SK-N-MC (cell line): ENCODE measurements around the gene MUS81.

Experiments used
- EZH2 ChIP-seq: fragments of 200-600 bp; sonication (generic); IDR thresholded peaks from one replicate; pipeline ENCODE4 v1.6.1; 2017; ENCODE audit warnings: antibody characterized with exemption
- FOXP2 ChIP-seq: optimal IDR thresholded peaks from 2 replicates; pipeline ENCODE3; 2011; ENCODE audit warnings: mild to moderate bottlenecking, moderate library complexity; ENCODE audit not compliant: insufficient read depth; ENCODE audit errors: extremely low read length, control extremely low read depth
- POLR2AphosphoS5 ChIP-seq: IDR thresholded peaks from 2 replicates; pipeline ENCODE4 v1.6.1; 2012; ENCODE audit warnings: mild to moderate bottlenecking, low read depth, low read length, borderline replicate concordance

DNA sequence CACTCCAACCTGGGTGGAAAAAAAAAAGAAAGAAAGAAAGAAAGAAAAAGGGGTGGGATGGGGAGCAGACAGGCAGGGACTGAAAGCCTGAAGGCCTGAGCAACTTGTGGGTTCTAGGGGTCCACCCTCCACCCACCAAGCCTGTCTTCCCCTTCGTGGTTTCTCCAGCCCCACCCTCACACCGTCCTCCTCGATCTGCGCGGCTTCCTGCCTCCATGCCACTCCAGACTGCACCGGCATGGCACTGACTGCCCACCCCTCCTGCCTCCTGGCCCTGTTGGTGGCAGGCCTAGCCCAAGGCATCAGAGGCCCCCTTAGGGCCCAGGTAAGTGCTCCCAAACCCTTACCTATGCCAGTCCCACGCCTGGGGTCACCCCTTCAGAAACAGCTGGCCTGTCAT lies 19.4 kb downstream of the MUS81 start, which contains the start of gene CTSW:
- TF ChIP-seq POLR2AphosphoS5 = no peak
- TF ChIP-seq EZH2 = no peak
- TF ChIP-seq FOXP2 = no peak
